NCI-H460 (cell line): ENCODE results near the gene KCNT2. TPM values are rescaled to one million over a fixed set of nuclear protein-coding genes. Genes with fewer than 3 reads are reported as not detected.

Source experiments
- DNase-seq: peaks from one replicate; pipeline ENCODE4 v3.0.0-alpha.2; 2016; ENCODE audit warnings: low read depth; ENCODE audit errors: extremely low read depth
- small RNA-seq, 2 experiments: library from RNA; depleted of rRNA; stranded (forward); fragments of <200 nt; gene quantifications; one replicate each; pipeline ENCODE3, GENCODE V24; 2014
- total RNA-seq: library from RNA; depleted of rRNA; stranded (reverse); fragments of >200 nt; shearing (Covaris generic); gene quantifications from 2 replicates; pipeline ENCODE4 v1.2.3, GENCODE V29; 2014; rRNA removed

Gene KCNT2
- total RNA-seq, 1 experiment from 2014 or later = 4.1 TPM

DNA sequence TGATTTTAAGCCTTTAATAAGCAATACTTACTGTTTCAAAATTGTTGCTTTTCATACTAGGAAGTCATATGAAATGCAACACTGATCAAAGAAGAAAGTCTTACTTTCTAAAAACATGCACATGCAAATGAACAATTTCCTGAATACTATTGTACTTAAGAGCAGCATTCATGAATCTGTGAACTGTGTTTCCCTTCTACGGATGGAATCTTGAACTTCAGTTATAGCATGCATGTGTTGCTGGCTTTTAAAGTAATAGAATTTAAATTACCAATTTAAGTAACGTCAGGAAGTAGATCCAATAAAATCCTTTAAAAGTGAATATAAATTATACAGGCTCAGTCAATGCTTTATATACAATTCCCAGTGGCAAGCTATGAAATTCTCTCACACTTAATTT is 348.9 kb downstream of the KCNT2 start:
- DNase-seq = no peak

DNA sequence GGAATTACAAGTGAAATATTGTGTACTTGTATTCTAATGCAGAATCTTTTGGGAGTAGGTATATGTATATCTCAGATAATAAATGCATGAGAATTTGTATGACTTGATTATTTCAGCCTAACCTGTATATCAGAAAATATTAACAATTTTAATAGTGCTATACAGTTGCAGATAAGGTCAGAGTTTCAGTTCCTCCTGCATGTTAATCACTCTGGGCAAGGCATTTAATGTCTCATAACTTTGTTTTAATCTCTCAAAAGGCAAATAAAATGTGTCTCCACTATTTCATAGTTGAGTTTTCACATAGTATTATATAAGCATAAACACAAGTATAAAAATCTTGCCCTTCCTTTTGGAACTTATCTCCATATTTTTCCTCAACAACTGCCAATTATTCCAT is 352.5 kb downstream of the KCNT2 start:
- no peak for DNase-seq

DNA sequence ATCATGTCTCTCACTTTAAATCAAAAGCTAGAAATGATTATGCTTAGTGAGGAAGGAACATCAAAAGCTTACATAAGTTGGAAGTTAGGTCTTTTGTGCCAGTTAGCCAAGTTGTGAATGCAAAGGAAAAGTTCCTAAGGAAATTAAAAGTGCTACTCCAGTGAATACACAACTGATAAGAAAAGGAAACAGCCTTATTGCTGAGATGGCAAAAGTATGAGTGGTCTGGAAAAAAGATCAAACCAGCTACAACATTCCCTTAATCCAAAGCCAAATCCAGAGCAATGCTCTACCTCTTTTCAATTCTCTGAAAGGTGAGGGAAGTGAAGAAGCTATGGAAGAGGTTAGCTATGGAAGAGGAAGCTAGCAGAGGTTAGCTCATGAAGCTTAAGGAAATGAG is 378.7 kb downstream of the KCNT2 start:
- DNase-seq = no peak

DNA sequence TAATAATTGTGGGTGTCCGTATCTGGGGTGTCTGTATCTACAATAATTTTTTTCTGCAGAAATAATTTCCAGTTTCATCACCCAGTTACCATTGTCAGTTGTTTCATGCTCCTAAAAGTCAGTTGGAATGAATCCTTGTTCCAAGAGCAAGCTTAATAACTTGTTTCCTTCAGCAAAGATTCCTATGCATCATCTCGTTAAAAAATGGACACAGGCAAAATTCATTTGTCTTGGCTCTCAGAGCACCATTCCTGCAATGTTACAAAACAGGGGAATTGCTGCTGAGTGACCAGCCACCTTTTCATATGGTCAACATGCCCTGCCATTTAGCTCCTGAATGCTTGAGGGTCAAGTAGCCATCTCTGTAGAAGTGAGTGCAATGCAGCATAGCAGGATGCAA is 393.4 kb downstream of the KCNT2 start:
- no peak for DNase-seq

DNA sequence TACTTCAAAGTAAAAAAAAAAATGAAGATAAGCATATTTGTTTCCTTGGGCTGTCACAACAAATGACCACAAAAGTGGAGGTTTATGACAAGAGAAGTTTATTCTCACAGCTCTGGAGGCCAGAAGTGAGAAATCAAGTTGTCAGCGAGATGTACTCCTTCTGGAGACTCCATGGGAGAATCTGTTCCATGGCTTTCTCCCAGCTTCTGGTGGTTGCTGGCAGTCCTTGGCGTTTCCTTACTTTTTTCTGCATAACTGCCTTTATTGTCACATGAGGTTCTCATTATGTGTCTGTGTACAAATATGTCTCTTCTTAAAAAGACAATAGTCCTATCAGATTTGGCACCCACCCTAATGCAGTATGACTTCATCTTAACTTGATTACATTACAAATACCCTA is 398.3 kb downstream of the KCNT2 start:
- no peak for DNase-seq

DNA sequence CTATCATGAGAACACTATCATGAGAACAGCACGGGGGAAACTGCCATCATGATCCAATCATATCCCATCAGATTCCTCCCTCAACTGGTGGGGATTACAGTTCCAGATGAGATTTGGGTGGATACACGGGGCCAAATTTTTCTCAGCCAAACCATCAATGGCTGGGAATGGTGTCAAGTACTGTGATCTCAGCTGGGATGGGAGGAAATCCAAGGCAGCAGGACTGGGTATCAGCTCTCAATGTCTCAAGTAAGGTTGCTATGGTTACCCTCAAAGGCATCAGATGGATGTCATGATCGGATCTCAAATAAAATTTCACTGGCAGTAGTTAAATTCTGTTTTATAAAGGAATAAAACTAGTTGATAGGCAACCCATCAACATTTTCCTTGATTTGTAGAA is 399.0 kb downstream of the KCNT2 start:
- DNase-seq = no peak

DNA sequence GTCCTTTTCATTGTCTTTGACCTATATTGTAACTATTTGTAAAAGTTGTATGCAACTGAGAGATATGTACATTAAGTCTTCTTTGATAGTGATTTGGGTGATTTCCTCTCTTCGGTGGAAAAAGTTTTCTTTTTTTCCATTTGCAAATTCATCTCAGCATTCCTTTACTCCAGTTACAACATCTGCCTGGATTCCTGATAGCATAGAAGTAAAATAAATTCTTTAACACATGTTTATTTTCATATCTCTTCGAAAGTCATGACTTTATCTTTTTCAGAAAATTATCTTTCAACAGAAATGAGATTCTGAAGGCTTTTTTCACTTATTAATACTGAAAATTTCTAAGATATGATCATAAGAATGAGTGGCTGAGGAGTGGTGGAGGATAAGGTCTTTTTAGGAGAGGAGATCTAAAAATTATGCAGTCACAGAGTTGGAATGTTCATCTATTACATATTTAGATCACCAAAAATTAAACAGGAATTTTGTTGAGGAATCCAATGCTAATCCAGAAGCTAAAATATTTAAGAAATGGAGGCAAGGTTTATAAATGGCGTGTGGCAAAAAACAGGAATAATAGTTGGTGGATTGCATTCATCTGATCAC is 400.5 kb downstream of the KCNT2 start:
- no peak for DNase-seq

DNA sequence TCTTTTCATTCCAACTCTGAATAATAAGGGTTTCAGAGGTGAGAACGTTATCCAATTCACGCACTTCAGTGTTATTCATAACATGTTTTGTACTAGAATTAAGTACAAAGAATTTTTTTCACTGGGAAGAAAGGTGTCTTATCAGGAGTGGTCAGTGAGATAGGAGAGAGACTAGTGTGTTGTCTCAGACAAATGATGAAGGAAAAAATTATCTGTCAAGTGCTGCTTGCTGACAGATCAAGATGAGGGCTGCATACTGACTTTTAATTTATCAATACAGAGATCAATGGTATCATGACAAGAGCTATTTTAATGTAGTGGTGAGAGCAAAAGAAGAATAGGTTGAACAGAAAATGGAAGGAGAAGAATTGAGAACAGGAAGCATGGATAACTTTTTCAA is 402.4 kb downstream of the KCNT2 start:
- DNase-seq = no peak

DNA sequence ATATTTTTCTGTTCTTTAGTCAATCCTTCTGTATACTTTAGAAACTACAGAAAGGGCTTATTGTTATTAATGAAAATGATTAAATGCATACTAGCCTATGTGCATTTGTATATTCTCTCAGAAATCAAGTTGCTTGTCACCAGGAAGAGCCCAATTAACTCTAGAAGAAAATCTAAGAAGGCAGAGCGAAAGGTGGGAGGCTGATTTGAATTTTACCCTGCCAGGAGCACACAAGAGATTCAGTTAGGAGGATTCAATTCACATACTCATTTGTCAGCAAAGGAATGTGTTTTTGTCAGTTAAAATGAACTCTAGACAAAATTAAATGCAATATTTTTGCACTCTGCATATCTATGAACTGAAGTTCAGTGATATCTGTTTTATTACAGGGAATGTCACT is 411.8 kb downstream of the KCNT2 start:
- no peak for DNase-seq

DNA sequence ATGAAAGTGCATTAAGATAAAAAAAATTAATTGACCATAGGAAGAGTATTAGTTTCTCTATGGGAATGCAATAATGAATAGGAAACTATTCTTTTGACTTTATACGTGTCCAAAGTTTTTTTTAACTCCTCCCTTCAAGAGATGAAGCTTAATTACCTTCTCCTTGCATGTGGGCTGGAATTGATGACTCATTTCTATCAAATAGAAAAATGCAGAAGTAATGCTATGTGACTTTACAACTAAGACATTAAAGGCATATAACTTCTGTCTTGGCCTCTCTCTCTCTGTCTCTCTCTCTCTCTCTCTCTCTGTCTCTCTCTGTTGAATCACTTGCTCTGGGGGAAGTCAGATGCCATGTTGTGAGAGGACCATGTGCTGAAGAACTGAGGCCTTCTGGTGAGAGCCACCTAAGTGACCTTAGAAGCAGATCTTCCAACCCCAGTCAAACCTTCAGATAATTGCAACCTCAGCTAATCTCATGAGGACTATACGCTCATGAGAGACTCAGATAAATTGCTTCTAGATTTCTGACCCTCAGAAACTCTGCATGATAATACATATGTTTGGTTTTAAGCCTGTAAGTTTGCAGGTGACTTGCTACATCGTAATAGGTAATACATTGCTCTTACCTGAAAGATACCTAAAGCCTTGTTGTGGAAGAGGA is 414.2 kb downstream of the KCNT2 start:
- no peak for DNase-seq

DNA sequence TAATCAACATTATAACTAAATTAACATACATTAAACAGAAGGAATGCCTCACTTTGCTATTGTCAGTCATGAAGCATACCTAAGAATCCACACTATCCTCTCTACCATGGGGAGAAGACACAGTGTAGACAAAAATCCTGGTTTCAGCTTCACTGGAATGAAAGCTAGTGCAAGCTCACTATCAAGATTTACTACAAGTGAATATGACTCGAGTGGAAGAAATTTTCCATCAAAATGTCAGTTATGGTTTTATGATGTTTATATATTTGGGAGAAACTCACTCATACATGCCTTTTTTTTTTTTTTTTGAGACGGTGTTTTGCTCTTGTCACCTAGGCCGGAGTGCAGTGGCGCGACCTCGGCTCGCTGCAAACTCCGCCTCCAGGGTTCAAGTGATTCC is 424.3 kb downstream of the KCNT2 start:
- no peak for DNase-seq

DNA sequence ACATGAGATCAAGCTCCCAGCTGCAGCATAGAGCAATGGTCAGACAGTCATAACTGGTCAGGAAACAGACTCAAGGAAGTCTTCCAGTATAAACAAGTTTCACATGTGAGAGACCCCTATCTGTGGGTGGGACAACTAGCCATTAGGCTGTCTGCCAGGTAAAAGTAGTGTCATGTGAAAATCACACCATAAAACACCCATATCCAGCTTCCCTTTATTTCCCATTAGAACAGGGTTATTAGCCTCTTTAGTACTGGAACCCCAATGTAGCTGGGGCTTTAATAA is 426.7 kb downstream of the KCNT2 start:
- no peak for DNase-seq

DNA sequence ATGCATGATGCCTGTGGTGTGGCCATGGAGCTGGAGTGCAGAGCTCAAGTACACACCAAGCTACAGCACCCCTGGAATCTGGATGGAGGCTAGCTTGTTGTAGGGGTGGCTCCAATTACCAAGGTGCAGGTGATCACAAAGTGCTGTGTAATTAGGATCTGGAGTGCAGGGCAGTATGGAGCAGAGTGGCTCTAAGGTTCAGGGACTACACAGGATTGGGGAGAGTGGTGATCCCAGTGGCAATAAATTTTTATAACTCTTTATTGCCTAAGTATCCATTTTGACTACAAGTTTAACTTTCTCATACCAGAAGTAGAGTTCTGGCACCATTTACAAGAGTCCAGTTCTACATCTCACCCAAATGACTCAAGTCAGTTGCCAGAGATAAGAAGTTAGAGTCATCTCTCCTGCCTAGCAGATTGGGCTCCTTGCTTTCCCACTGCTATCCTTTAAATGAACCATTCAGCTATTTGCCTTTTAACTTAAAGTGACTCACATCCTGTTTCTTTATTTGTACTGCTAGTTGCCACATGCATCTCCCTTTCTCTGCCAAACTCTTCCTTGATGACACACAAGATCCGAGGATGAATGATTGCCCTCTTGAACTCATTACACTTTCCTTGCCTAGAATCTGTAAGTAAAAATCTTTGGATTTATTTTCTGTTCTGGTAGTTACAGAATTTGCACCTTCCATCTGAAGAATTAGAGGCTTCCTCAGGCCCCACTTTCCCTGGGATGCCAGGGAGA is 427.2 kb downstream of the KCNT2 start:
- DNase-seq = peak; percentile 77

DNA sequence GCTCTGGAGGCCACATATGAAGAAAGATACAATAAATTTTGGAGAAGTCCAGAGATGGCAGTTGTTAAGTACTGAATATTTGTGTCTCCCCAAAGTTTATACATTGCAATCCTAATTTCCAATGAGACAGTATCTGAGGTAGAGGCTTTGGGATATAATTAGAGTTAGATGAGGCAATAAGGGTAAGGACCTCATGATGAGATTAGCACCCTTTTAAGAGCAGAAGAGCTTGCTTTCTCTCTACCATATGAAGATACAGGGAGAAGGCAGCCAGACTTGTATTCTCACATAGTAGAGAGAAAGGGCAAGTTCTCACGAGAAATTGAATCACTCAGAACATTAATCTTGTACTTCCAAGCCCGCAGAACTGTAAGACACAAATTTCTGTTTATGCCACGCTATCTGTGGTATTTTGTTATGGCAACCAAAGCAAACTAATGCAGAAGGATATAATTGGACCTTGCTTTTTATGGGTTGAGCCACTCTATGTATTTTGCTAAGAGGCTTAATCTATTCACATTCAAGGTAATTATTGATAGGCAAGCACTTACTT is 430.1 kb downstream of the KCNT2 start:
- no peak for DNase-seq

Small RNA genes lying within 50 kb of the gene (small RNA-seq; reads per million reads assigned to genes)
- 0 reads per million in 2 experiments for gene MIR4735

Other genes with a start within 250 kb of the KCNT2 start
- 68.8 and 75.6 TPM in 2 replicates for gene CFH, start 43.6 kb upstream of the KCNT2 start, total RNA-seq
- gene CFHR3, start 166.4 kb upstream of the KCNT2 start, total RNA-seq = 3.6 and 5.0 TPM in 2 replicates
- gene CFHR1, start 211.3 kb upstream of the KCNT2 start, total RNA-seq = 0.55 and 1.3 TPM in 2 replicates